ENCODE results near the gene NAMPT. TPM values are rescaled to one million over a fixed set of nuclear protein-coding genes. Genes with fewer than 3 reads are reported as not detected.
A peak's percentile ranks its signal among the peaks of the same experiment; 100 is the strongest.

The NAMPT gene
- total RNA-seq, 1 donor from 2014 or later = 145 TPM

DNA sequence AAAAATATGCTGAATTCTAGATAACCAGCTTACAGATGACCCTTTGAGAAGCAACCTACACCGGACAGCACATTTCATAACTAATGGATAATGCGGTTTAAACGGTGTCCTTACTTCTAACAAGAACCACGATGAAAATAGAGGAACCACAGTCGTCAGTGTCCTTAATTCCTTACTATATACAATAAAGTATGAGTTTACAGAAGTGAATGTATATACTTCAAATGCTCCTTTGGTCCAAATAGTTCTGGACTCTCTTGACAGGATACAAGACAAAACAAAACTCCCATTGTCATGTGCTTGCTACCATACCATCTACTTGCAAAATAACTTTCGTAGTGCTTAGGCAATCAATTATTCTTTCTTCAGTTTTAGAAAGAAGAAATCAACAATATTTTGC, 2.4 kb downstream of the NAMPT start:
- intact Hi-C loops (cut with DNase I) = loop anchor here (5.0 to 10.0 kb wide), 3 partner anchors 68 to 182 kb away; no protein-coding TSS in a partner anchor

DNA sequence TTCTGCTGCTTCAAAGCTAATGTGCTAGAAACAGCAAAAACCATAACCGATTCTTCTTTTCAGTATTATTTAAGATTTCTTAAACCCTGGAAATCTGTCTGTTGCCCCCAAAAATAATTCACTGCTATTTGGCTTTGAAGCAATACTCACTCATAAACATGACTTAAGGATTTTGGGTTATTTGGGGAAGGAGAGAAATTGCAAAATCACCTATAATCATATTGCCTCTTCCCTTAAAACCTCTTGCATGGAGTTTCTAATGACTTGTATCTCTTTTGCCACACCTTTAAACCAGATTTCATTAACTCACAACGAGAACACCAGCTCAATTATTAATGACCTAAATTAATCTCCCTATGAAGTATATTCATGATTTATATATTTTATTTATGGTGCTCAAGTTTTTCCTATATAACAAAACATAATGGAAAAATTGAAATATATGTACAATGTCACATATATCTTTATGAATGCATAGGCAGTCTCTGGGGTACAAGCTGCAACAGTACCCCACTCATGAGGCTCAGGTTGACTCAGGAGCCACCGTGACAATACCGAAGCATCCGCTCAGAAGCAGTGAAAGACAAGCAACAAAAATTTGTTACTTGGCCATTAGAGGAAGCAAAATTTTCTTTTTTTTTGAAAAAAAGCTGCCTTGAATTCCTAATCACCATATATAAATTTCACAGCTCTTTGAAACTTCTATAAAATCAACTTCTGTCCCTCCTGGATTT, 3.0 kb downstream of the NAMPT start:
- ATAC-seq (ENCODE audit: poor library complexity) (no peak), DNase-seq (no peak)
- intact Hi-C loops (cut with DNase I) = loop anchor here (5.0 to 10.0 kb wide), 3 partner anchors 67 to 183 kb away; no protein-coding TSS in a partner anchor

More for the DNA sequence above, 2.4 kb downstream of the NAMPT start:
- no peak for DNase-seq
- ATAC-seq (ENCODE audit: poor library complexity) = no peak

DNA sequence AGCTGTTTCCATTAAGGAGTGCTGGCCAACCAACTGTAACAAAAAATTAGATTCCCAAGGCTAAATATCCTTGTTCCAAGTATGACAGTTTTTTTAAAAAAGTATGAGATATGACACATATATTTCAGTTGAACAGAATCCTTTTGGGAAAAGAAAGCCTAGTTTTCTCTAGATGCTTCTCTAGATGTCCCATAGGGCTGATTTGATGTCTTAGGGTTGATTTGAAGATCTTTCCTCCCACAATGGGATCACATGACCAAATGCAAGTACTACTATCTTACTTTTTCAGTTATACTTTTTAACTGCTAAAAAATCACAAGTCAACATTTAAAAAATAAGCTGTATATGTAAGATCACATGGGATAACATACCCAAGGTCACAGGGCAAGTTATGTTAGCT, 3.7 kb downstream of the NAMPT start:
- intact Hi-C loops (cut with DNase I) = loop anchor here (5.0 to 10.0 kb wide), 3 partner anchors 66 to 184 kb away; no protein-coding TSS in a partner anchor
- DNase-seq (no peak), ATAC-seq (ENCODE audit: poor library complexity) (no peak)

DNA sequence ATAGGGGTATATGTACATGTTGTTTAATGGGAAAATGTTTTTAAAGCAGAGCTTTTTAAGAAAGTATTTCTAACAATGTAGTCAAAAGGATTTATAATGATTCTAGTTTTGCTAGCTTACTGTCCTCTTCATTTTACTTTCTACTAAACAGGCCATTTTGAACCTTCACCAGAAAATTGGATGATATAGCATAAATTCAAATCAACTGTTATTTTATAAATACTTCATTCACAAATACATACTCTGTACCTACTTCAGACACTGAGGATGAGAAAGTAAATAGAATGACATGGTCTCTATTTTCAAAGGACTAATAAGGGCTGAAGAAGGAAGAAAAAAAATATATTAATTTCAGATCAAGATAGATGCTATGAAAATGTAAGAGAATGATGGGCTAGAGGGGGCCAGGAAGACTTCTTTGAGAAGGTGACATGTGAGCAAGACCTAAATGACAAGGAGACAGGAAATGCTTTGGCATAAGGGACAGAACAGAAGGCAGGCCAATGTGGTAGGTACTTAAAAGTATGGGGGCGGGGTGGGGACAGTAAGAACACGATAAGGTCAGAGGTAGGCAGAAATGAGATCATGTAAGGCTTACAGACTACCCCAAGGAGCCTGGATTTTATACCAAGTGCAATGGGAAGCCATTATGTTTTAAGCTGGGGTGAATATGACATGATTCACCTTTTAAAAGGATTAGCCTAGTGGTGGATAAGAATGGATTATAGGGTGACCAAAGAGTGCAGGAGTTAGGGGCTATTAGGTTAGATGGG, 5.2 kb downstream of the NAMPT start:
- ATAC-seq (ENCODE audit: poor library complexity) = no peak
- no peak for DNase-seq
- intact Hi-C loops (cut with DNase I) = loop anchor here (5.0 to 10.0 kb wide), 3 partner anchors 65 to 185 kb away; no protein-coding TSS in a partner anchor

DNA sequence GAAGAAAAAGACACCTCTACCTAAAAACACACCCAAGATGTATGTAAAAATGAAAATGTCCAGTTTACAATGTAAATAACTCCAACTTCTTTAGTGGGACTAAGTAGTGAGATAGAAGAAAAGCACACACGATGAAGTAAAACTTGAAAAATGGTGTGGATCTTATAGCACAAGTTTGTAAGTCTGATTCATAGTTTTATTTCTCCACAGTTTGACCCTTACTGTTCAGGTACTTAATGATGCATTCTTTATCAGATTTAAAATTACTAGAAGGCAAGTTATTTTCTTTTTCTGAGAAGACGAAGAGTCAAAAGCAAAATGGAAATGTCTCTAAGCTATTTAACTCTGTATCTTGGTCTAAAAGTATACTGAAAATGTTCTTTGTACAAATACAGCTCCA, 6.1 kb downstream of the NAMPT start:
- intact Hi-C loops (cut with DNase I) = no loop called here
- no peak for DNase-seq
- no peak for ATAC-seq (ENCODE audit: poor library complexity)

DNA sequence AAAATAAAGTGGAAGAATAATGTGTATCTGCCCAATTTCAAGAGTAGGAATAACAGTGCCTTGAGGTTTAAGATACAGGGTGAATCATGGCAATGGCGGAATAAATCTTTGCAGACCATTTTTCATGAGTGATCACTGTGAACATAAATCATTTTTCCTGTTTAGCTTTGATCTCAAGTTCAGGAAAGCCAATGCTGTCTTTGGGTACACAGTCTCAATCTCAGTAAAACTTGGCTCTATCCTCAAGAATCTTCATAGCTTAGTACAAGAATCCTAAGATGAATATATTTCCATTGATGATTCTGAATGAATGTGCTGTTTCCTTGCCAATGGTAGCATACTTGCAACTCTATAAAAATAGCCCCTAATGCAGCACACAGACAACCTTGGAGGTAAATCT, 6.8 kb downstream of the NAMPT start:
- DNase-seq (no peak), ATAC-seq (ENCODE audit: poor library complexity) (no peak)
- intact Hi-C loops (cut with DNase I) = no loop called here

- DNase-seq (no peak), ATAC-seq (ENCODE audit: poor library complexity) (no peak)
- intact Hi-C loops (cut with DNase I) = no loop called here
Observed at GRCh38 chr7:106276513-106276912, 8.3 kb downstream of the NAMPT start.

- intact Hi-C loops (cut with DNase I) = no loop called here
- DNase-seq (no peak), ATAC-seq (ENCODE audit: poor library complexity) (peak; percentile 70)
Observed at GRCh38 chr7:106273009-106273668, 11.6 kb downstream of the NAMPT start.

GRCh38 chr7:106270122-106270977, 14.4 kb downstream of the NAMPT start:
- no peak for DNase-seq
- no peak for ATAC-seq (ENCODE audit: poor library complexity)
- intact Hi-C loops (cut with DNase I) = no loop called here

DNA sequence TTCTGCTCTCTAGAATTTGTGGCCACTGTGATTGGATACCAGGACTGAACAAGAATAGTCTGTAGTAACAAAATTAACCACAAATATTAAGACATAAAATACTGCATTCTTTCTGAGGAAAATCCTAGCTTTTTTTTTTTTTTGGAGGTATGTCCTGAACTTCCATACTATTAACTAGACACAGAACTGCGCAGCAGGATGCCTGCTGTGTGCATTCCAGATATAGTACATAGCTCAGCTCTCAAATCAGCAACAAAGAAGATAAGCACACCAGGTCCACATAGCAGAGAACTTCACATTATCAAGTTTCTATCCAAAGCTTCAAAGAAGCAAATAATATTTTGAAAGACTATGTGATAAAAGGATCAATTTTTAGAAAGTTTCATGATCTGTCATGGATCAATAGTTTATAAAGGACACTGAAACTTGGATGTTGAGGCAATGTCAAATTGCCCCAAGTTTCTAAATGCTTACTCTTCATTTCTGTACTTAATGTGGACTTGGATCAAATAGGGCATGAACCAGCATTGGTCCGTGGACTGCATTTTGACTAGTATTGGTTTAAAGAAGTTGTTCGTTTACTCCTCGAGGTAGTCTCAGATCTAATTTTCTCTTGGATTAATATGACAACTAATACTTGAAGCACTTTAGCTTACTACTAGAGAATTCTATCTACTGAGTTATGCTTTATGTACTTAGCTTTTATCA, 15.4 kb downstream of the NAMPT start:
- intact Hi-C loops (cut with DNase I) = no loop called here
- DNase-seq = no peak
- ATAC-seq (ENCODE audit: poor library complexity) = peak; percentile 71

GRCh38 chr7:106265133-106265532, 19.6 kb downstream of the NAMPT start:
- no peak for DNase-seq
- ATAC-seq (ENCODE audit: poor library complexity) = no peak
- intact Hi-C loops (cut with DNase I) = no loop called here

DNA sequence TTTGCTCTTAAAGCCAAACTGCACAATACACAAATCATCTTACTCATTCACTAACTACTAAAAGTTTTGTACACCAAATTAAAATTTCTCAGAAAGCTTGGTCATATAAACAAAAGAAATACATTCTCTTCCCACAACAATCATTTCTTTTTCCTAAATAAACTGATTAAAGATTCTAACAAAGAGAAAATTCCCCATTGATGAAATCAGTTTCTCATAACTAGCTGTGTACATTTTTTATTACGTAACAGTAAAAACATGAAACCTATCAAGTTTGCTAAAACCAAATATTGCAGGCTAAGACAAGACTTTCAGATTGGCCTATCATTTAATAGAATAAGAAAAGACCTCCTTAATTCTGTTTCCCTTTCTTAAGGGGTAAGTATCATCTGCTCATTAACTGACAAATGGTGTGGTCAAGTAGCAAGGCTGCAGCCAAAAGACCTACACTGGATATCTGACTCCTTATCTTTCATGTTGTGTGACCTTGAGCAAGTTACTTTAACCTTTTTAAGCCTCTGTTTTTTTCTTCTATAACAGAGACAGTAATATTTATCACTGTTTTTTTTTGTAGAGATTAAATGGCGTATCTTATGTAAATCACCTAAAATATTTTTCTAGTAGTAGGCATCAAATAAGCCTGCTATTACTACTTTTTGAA, 22.4 kb downstream of the NAMPT start:
- ATAC-seq (ENCODE audit: poor library complexity) = no peak
- DNase-seq = no peak
- intact Hi-C loops (cut with DNase I) = no loop called here

GRCh38 chr7:106260136-106260561, 24.6 kb downstream of the NAMPT start:
- intact Hi-C loops (cut with DNase I) = no loop called here
- DNase-seq (no peak), ATAC-seq (ENCODE audit: poor library complexity) (no peak)

GRCh38 chr7:106258789-106259188, 26.0 kb downstream of the NAMPT start:
- DNase-seq (no peak), ATAC-seq (ENCODE audit: poor library complexity) (no peak)
- intact Hi-C loops (cut with DNase I) = no loop called here

DNA sequence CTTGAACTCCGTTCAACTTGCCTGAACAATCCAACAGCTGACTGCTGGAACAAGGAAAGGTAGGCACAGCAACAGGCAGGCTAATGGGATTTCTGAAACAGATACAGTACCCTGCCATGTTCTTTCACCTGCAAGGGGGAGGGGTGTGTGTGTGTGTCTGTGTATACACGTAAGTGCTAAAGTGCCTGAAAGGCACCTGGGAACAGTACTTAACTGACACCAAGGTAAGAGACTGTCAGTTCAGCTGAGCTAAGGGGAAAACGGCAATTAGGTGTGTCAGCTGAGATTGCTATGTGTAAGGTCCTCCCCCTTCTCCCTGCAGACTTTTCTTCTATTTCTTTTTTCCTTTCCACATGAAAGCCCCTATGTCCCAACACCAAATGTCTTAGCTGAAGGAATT, 27.0 kb downstream of the NAMPT start:
- intact Hi-C loops (cut with DNase I) = no loop called here
- ATAC-seq (ENCODE audit: poor library complexity) = no peak
- DNase-seq = no peak

DNA sequence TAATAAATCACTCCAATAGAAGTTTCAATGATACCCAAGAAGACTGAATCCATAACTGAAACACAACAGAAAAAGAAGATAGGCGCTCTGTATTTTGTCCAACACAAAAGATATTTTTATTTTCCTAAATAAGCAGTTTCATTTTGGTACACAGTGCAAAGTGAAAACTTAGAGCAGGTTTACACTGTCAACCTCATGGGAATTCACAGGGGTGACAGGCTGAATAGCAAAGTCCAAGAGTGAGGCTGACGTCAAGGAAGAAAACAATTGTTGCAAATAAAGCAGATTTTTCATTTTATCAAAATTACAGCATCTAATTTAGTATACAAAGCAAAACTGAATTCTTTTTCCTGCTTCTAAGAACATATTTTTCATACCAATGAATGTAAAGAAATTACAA, 28.6 kb downstream of the NAMPT start:
- intact Hi-C loops (cut with DNase I) = no loop called here
- ATAC-seq (ENCODE audit: poor library complexity) = no peak
- DNase-seq = no peak

DNA sequence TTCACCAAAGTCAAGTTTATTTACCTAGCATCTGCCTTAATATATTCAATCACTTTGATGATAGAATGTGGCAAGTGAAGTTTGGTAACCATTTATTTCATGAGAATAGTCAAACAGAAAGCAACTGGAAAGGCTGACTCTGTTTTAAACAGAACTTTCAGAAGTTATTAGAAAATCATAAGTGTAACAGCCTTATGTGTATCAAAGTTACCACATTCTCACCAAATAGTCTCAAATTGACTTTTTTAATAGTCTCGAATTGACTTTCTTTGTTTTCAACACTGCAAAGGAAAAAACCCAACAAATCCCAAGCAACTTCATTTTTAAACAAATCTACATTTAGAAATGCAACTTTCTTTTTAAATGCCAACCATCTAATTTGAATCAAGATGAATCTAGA, 29.5 kb downstream of the NAMPT start:
- ATAC-seq (ENCODE audit: poor library complexity) (no peak), DNase-seq (no peak)
- intact Hi-C loops (cut with DNase I) = no loop called here

Measured in Right ventricle myocardium superior (tissue), 1 donor.